Measurements from ENCODE around the gene NEB.
"Not testable (repeated sequence)": the region's sequence is repeated elsewhere in the genome, so short reads cannot be mapped to it uniquely, and the experiment has no call there.

The NEB gene

DNA sequence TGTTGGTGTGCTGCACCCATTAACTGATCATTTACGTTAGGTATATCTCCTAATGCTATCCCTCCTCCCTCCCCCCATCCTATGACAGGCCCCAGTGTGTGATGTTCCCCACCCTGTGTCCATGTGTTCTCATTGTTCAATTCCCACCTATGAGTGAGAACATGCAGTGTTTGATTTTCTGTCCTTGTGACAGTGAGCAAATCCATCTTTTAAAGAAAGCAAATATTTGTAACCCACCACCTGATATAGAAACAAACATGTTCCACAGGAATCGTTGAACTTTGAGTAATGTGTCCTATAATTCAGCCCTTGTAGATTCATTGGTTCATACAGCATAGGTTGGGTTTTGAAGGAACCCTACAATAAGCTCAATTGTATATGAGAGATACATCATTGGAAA lies 92.4 kb downstream of the NEB start:
- not testable (repeated sequence) for DNase-seq

DNA sequence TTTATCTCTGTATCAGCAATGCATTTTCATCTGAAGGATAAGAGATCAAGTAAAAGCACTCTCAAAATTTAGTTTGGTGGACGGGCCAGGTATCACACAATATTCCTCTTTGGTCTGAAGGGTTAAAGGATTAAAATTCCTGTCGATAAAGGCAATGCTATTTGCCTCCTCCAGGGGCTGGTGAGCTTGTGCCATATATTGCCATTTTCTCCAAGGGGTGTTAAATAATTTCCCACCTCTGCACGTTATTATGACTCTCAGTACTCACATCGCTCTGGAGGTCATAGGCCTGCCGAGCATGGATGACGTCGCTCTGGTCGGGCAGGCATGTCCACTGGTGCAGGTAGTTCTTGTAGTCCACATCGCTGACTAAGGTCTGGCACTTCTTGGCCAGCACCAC lies 94.2 kb downstream of the NEB start:
- DNase-seq, result no peak

DNA sequence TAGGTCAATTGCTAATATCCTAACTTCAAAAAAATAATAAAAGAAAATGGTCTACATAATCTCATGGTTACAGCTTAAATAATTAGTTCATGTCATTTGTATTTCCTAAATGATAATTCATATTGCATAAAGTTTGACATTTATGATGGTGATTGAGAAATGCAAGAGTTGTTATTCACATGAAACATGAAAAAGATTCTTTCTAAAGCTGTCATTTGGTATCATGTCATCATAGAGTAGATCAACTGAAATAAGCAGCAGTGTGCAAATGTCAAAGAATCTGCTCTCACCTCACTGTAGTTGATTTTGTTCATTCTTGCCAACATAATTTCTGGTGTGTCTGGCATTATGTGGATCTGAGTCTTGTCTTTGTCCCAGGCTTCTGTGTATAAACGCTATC lies 95.3 kb downstream of the NEB start:
- DNase-seq, result peak; percentile 37

DNA sequence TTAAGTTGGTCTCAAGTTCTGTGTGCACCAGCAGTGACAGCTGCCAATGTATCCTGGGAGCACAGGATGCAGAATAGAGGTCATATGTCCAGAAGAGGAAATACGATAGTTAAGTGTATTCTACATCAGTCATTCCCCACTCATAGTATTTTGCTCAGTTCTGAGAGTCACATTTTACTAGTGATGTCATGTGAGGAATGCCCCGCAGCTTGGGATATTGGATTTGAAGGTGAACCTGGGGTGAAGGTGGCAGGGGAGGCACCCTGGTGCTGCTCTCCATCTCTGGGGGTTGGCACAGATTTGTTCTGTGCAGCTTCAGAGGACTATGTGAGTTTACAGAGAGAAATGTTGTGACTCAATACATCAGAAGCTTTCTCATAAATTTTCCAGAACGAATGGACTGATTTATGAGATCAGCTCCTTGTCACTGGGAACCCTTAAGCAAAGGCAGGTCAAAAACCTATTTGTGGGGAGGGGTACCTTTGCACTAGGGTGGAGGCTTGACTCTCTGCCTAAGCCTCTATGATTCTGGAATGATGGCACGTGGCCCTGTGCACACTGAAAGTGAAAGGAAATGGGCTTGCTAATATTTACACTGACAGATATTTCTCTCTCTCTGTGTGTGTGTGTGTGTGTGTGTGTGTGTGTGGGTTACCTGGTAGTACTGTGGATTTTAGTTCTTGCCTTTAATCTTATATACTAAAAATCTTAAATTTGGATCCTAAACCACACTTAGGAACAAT lies 95.9 kb downstream of the NEB start:
- DNase-seq, result peak; percentile 48

DNA sequence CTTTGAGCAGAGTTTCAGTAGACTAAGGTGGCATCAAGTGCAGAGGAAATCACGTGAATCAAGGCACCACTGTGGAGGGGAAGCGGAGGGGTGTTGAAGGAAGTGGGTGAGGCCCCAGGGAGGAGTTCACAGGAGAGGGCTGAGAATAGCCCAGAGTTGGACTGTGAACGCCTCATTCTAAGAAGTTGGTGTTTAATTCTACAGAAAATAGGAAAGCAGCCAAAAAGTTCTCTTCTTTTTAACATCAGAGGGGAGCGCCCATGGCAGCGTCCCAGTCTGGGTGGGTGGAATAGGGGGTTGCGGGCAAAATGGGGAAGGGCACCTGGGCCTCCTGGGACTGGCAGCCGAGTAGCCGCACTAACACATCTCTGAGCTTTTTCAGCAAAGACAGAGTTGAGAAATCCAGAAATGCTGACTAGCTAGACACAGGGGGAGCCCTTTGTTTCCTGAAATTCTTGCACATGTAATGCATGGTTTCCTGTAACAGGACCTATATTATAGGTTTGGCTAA lies 97.0 kb downstream of the NEB start:
- DNase-seq, result peak; percentile 16

DNA sequence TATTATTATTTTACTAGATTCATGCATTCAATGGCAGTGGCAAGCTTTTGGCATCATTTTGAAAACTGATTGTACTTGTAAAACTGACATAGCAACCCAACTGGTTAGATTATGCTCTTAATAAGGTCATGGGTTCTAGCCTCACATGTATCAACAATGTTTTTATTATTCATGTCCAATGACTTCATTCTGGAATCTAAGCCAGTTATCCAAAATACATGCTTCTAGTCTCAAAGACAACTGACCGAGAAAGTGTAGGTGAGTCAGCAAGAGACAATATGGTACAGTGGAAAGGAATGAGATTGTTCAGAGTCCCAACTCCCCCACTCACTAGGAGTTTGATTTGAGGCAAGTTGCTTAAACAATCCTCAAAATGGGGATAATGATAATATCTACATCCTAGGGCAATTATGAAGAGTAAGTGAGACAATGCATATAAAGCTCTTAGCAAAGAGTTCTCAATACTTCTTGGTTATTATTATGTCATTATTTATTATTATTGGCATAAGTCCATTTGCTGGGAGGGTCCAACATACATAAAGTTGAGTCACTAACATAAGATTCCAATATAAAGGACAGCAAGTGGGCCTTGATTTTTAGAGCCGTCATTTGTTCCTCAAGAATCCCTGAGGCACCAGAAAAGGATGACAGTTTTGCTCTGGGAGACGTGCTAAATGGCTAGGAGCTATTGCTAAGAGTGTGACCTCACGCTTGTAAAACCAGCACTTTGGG lies 99.4 kb downstream of the NEB start:
- DNase-seq, result no peak

DNA sequence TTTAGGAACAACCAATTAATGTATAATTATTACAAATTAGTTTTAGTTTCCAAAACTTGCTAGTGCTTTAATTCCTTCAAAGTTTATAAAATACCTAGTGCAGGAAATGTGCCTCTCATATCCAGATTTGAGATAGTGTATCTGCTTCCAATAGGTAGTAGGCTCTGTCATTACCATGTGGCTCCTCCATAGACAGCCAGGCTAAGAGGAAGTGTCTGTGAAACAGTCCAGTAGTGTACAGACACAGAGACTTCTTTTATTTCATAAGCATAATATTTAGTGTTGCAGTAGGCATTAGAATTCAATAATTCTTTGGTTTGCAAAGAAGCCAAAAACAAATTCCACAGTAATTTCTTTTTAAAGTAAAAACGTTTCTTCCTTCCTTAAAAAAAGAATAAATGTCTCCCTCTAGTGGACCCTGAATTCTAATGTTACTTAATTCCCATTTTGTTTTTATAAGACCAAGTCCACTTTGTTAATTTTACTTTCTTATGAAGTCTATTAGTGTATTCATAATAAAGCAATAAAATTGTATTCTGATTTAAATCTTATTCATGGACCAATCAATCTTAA lies 101.2 kb downstream of the NEB start:
- no peak for DNase-seq

DNA sequence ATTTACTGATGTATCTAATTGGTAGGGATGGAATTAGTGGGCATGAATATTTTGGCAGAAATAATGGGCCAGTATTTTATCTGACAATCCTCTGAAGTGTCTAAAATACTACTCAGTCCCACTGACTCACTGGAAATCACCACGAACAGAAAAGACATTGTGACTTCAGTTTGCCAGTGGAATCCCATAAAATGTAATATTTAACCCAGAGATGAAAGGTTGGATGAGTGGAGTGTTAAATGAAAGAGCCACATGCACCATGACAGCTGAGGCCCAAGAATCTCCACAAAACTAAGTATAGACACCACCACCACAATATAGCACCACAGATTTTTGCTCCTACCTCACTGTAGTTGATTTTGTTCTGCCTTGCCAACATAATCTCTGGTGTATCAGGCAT lies 103.9 kb downstream of the NEB start:
- DNase-seq, result no peak

DNA sequence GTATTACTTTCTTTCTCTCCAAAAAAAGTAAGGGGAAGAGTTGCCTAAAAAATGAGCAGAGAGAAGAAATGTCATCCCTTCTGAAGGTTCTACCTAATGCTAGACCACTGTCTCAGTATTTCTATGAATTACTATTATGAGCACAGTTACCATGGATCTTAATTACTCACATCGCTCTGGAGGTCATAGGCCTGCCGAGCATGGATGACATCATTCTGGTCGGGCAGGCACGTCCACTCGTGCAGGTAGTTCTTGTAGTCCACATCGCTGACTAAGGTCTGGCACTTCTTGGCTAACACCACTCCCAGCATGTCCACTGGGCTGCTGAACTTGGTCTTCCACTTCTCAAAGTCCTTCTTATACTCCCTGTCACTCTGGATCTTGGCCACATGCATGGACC lies 106.9 kb downstream of the NEB start:
- no peak for DNase-seq

DNA sequence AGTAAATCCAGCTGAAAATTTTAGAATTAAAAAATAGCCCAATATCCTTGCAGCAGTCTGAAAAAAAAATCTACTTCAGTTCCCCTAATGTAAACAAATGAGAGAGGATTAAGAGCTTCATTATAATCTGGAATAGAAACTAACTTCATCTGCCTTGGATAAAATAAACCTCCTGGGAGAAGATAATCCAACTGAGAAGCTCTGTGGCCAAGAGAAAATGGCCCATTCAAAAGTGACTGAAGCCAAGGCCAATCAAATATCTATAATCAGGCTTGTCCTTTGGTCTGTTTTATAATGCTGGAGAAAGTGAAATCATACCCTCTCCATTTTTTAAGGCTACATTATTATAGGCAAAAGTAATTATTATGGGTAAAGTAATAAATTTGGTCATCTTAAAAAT lies 110.0 kb downstream of the NEB start:
- no peak for DNase-seq

DNA sequence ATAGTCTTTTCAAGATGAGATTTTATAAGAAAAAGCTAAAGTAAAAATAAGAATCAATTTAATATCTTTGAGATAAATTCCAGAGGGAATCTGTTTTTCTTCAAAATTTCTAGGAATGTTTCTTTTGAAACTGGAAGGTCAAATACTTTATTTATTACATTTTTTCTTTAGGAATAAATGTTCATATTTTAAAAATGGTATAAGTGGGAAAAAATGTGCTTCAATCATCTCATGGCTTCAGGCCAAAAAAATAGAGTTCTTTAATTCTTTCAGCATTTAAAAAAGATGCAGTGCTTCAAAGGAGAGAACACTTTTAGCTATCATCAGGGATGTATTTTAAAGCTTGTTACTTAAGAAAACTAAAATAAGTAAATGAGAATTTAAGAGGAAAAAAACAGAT lies 110.6 kb downstream of the NEB start:
- no peak for DNase-seq

DNA sequence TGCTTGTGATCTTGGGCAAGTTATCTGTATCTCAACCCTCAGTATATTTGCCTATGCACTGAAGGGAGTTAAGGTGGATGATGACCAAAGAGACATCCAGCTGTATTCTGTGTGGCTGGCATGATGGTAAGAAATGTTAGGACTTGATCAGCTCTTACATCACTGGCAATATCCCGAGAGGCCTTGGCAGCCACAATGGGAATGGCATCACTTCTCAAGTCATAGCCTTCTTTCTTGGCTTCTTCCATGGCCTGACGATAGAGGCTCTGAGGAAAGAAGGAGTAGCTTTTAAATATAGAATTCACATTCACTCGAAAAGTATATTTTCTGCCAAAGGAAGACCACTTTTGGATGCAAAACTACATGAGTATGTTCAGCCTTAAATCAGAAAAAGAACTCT lies 113.5 kb downstream of the NEB start:
- DNase-seq, result no peak

DNA sequence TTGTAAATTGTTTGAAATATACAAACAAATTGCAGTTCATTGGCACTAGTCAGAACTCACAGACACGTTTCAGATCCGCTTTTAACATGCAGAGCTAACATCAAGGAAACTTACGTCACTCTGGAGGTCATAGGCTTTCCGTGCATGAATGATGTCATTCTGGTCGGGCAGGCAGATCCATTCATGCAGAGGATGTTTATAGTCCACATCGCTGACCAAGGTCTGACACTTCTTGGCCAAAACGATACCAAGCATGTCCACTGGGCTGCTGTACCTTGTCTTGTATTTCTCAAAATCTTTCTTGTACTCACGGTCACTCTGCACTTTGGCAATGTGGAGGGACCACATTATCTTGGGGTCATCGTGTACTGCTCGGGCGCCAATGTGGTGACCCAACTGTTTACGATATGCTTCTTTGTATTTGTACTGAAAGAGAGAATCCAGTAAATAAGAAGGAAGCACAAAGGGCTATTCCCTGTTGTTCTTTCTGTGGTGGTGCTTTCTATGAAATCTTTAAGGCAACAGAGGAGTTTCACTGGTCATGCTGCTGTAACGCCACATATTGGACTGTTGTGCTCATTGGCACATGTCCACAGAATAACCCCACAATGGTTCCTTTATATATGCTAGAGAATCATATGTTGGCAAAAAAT lies 114.8 kb downstream of the NEB start:
- DNase-seq, result peak; percentile 34

DNA sequence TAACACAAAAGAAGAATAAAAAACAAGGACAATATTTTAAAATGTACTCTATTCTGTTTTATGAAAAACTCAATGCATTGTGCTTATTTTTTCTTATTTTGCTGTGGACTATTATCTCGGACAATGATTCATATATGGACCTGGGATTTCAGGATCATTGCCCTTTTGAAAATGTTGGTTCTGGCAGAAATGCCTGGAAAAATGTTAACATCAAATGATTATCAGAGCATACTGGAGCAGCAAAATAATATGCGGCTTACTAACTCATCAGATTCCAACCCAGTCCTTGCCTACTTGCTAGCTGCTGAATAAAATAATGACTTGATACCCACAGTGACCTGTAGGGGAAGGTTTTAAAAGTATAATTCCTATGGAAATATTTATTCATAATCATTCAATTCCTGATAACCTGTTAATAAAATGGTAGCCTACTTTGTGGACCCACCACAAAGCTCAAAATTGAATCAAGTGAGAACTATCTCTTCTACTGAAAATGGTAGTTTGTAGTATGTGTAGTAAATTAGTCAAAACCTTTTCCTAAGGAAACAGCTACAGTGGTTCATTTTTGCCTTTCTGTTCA lies 117.4 kb downstream of the NEB start:
- DNase-seq, result no peak

DNA sequence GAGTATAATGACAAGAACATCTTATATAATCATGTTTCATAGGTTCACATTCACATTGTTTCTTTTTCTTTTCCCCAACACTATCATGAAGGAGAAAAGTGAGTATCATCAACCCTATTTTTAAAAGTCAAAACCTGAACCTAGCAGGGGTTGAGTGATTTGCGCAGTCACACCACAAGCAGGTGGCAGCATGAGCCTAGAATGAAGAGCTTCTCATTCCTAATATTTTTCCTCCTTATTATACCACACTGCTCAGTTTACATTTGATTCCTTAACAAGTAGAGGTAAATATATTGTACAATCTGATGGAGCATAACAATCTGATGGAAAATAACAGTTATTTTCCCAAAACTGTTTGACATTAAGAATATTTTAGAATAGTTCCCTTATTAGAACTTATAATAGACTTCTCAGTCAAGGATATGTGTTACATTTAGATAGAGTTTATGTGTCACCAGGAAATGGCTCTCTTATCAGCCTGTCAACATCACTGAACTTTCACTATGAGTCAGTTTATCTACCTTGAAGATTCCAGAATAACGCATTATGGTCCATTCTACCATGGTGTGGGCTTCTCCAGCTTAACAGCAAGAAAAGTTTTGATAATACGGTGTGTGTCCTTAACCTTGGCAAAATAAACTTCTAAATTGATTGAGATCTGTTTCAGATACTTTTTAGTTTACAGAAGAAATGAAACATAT lies 119.5 kb downstream of the NEB start:
- DNase-seq, result no peak

DNA sequence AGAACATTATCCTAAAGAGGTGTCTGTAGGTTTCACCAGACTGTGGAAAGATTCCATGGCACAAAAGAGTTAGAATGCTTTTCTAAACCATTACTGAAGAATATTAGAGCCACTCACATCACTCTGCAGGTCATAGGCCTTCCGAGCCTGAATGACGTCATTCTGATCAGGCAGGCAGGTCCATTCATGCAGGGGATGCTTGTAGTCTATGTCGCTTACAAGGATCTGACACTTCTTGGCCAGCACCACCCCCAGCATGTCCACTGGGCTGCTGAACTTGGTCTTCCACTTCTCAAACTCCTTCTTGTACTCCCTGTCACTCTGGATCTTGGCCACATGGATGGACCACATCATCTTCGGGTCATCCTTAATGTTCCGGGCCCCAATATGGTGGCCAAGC lies 120.1 kb downstream of the NEB start:
- DNase-seq, result no peak

DNA sequence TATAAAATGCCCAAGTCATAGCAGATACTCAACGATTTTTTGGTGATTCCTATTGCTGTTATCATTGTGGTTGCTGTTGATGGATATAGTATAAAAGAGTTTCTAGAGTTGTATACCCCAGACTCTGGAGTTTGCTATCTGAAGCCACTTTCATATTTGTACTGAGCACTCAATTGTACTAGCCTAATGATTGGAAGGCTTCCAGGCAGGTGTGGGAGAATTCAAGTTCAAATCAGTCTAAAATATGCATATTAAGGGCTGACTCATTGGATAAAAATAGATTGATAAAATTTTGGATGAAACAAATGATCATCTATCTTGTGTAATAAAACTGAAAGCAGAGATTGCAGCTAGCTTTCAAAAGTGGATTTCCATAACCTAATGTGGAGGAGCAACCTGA lies 122.9 kb downstream of the NEB start:
- no peak for DNase-seq

DNA sequence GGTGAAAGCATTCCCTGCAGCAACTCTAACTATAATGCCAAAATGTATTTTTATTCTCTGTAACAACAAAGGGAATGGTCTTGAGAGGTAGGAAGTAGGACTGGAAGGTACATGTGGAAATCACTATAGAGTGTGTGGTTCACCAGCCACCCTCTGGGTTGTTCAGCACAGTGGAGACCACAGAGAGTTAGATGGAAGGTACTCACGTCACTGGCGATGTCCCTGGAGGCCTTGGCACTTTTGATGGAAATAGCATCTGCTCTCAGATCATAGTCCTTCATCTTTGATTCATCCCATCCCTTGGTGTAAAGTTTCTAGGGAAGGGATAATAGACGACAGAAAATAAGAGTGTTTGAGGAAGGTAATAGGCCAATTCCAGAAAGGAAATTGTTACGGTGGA lies 124.0 kb downstream of the NEB start:
- DNase-seq, result no peak

DNA sequence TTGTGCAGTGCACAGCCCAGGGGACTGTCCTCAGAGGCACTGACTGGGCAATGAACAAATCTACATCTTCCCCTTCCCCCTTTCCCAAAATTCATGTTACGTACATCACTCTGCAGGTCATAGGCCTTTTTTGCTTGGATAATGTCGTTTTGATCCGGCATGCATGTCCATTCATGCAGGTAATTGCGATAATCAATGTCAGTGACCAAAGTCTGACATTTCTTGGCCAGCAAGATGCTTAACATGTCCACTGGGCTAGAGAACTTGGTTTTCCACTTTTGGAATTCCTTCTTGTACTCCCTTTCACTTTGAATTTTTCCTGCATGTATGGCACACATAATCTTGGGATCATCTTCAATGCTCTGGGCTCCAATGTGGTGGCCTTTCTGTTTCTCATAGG lies 124.6 kb downstream of the NEB start:
- DNase-seq, result no peak

DNA sequence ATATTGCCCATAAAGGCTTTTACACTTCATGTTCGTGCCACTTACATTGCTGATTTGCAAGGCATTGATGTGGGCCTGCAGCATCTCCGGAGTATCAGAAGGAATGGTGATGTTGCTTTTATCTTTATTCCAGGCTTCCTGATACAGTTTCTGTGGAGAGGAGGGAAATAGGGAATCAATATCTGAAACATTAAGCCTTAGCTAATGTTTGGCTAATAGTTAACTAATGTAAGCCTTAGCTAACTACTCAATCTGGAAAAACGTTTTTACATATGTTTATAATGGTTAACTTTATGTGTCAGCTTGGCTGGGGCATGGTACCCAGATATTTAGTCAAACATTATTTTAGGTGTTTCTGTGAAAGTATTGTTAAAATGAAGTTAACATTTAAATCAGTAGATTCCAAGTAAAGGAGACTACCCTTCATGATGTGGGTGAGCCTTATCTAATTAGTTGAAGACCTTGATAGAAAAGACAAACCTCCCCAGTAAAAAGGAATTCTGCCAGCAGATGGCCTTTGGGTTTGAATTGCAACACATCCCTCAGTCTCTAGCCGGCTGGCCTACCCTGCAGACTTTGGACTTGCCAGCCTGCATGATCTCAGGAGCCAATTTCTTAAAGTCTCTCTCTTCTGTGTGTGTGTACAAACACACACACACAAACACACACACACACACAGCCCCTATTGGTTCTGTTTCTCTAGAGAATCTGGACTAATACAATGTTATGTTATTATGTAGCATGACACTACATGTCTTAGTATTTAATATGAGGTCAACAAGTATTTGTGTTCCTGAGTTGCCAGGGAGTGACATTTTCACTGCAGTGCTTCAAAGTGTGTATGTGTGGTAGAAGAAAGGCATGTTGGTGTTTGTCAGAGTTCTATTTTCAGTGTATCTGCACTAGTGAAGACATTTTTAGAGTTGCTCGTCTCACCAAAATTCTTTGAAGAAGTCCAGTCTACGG lies 126.5 kb downstream of the NEB start:
- DNase-seq, result not testable (repeated sequence)

DNA sequence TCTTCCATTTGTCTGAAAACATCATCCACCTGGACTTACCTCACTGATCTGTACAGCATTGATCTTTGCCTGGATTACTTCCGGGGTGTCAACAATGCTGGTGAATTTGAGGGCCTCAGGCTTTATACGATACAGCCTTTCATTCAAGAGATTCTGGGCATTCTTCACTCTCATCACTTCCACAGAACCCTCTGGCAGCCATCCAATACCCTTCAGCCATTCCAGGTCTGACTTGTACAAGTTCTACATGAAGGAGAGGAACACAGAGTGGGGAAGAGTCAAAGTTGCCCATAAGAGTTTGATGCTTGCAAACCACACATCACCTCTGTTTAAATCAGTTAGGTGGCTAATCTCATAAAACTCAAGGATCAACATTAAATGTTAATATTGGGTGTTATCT lies 130.7 kb downstream of the NEB start:
- not testable (repeated sequence) for DNase-seq

All from suppressor macrophage treated with lipopolysaccharide for 4 hours (primary cell).